HG03097 (cell line): ENCODE measurements around the gene IGSF21.

ENCODE experiments used
- ATAC-seq: cut with Tn5 transposase; IDR thresholded peaks from one replicate; pipeline ENCODE4 v1.9.1; 2021; ENCODE audit not compliant: unreplicated experiment, low FRiP score

IGSF21 gene

GRCh38 chr1:18385239-18385790, 277.7 kb downstream of the IGSF21 start:
- no peak for ATAC-seq

GRCh38 chr1:18386591-18386990, 279.0 kb downstream of the IGSF21 start:
- no peak for ATAC-seq

GRCh38 chr1:18387307-18387706, 279.7 kb downstream of the IGSF21 start:
- ATAC-seq: no peak

- no peak for ATAC-seq
Measured at GRCh38 chr1:18390953-18391352, 283.4 kb downstream of the IGSF21 start.

GRCh38 chr1:18394563-18395156, 287.1 kb downstream of the IGSF21 start:
- ATAC-seq: no peak

- no peak for ATAC-seq
Measured at GRCh38 chr1:18396247-18396980, 288.8 kb downstream of the IGSF21 start.

GRCh38 chr1:18397641-18398040, 290.0 kb downstream of the IGSF21 start:
- ATAC-seq: no peak

- no peak for ATAC-seq
Measured at GRCh38 chr1:18398791-18399530, 291.4 kb downstream of the IGSF21 start.

- no peak for ATAC-seq
Measured at GRCh38 chr1:18400347-18401102, 292.9 kb downstream of the IGSF21 start.

GRCh38 chr1:18401921-18402320, 294.3 kb downstream of the IGSF21 start:
- no peak for ATAC-seq

GRCh38 chr1:18404460-18404859, 296.9 kb downstream of the IGSF21 start:
- ATAC-seq: no peak

- no peak for ATAC-seq
Measured at GRCh38 chr1:18407166-18408045, 299.8 kb downstream of the IGSF21 start.

- no peak for ATAC-seq
Measured at GRCh38 chr1:18408656-18409370, 301.2 kb downstream of the IGSF21 start.

GRCh38 chr1:18409609-18410237, 302.1 kb downstream of the IGSF21 start:
- ATAC-seq: no peak

GRCh38 chr1:18410407-18410806, 302.8 kb downstream of the IGSF21 start:
- ATAC-seq: no peak

- ATAC-seq: no peak
Measured at GRCh38 chr1:18411321-18411720, 303.7 kb downstream of the IGSF21 start.

- ATAC-seq: no peak
Measured at GRCh38 chr1:18411820-18412641, 304.4 kb downstream of the IGSF21 start.

GRCh38 chr1:18412882-18413353, 305.3 kb downstream of the IGSF21 start:
- ATAC-seq: no peak
